HG02852 (cell line): ENCODE data around the gene WFIKKN2.
"Not testable (repeated sequence)": the region's sequence is repeated elsewhere in the genome, so short reads cannot be mapped to it uniquely, and the experiment has no call there.

Source experiments
- ATAC-seq: cut with Tn5 transposase; IDR thresholded peaks from one replicate; pipeline ENCODE4 v1.9.1; 2021; ENCODE audit warnings: mild to moderate bottlenecking, moderate library complexity; ENCODE audit not compliant: unreplicated experiment

WFIKKN2 gene

DNA sequence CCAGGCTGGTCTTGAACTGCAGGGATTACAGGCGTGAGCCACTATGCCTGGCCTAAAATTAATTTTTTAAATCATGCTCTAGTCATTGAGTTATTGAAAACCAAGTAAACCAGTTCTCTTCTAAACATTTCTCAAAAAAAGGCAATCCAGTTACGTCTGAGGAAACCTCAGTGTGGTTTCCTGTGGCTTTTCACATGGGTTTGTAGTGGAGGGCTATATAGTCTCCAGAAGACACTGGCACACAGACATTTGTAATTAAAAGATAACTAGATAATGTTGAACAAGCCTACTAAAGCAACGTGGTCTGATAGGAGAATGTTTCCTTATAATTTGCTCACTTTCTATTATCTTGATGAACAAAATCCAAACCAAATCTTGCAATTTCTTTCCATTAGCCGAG is 36.0 kb downstream of the WFIKKN2 start:
- no peak for ATAC-seq

DNA sequence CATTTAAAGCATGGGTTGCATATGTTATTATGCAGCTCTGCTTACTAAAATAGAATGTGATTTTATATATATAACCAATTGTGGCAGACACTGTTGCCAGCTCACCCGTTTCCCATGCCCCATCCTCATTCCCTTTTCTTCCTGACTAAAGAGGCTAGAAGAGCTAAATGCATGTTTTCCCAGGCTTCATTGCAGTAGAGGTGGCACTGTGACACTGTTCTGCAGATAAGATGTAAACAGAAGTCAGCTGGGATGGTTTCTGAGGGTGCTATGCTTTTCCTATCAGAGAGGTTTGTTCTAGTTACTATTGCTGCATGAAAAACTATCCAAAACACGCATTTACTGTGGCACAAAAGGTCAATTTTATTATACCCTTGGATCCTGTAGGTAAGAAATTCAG is 36.5 kb downstream of the WFIKKN2 start:
- ATAC-seq: no peak

DNA sequence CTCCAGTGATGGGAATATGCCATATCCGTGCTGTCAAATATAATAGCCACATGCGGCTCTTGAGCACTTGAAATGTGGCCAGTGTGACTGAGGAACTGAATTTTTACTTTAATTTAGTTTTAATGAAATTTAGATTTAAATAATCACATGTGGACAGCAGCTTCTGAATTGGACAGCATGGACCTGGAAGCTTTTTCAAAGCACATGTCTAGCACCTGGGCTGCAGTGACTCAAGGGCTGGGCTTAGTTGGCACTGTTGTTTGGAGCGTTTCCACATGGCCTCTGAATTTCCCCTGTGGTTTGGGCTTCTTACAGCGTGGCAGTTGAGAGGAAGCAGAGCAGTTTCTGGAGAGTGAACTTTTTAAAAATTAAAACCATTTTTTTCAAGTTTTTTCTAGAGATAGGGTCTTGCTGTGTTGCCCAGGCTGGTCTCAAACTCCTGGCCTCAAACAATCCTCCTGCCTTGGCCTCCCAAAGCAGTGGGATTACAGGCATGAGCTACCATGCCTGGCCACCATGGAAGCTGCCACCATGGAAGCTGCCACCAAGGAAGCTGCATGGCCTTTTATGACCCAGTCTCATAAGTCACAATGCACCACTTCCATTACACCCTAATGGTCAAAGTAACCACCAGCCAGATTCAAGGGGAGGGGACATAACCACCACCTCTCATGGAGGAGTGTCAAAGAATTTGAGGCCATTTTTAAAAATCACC is 37.5 kb downstream of the WFIKKN2 start:
- no peak for ATAC-seq

DNA sequence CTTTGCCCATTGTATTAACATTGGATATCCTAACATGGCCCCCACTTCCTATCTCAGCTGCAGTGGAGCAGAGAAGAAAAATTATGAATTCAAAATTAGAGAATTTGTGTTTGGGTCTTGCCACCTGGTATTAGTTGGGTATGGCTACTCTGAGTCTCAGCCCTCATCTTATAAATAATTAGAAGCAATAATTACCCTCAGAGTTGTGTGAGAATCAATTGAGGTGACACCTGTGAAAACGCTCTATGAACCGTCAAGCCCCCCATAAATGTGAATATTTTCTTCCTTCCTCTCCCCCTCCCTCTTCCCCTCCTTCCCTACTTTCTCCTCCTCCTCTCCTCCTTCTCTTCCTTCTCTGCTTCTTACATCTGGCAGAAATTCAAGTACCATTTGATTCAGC is 39.7 kb downstream of the WFIKKN2 start:
- ATAC-seq: no peak

DNA sequence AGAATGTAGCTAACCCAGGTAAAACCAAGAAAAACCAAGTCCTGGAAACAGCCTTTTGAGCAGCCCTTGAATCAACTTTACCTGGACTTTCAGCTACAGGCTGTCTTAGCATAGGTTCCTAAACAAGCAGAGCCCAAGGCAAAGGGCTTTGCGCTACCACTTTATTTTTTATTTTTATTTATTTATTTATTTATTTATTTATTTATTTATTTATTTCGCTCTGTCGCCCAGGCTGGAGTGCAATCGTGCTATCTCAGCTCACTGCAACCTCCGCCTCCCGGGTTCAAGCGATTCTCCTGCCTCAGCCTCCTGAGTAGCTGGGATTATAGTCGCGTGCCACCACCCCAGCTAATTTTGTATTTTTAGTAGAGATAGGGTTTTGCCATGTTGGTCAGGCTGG is 41.7 kb downstream of the WFIKKN2 start:
- not testable (repeated sequence) for ATAC-seq

DNA sequence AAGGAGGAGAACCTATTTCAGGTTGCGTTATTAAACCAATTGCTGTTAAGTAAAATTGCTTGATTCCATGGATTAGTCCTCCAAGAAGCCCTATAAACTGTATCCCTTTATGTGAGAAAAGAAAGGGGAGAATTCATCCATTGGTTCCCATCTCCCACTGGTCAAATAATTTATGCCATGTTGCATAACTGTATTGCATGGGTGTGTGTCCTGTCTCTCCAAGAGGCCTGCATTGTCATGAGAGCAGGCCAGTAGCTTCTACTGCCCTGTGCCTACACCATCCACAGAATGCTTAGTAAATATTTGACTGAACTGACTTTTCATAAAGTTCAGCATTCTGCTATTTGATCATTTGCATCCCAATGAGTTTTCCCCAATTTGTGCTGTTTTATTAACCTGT is 42.5 kb downstream of the WFIKKN2 start:
- ATAC-seq: no peak

DNA sequence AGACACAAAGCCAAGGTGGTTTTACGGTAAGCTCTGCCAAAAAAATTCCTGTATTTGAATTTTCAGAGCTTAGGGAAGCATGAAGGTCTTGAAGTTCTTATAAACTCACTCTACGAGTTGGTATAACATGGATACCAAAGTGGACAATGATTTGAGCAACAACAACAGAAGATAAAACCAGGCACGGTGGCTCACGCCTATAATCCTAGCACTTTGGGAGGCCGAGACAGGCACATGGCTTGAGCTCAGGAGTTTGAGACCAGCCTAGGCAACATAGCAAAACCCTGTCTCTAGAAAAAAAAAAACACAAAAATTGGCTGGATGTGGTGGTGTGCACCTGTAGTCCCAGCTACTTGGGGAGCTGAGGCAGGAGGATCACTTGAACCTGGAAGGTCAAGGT is 43.7 kb downstream of the WFIKKN2 start:
- ATAC-seq: no peak

DNA sequence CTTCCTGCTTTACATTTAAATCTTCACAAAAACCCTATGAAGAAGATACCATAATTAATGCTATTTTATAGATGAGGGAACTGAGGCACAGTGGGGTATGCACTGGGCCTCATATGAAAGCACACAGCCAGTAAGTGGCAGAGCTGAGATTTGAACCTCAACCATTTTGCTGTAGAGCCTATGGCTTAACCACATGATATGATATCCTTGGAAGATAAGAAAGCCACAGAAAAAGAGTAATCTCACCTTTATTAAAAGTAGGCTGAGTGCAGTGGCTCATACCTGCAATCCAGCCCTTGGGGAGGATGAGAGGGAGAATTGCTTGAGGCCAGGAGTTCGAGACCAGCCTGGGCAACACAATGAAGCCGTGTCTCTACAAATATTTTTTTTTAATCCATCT is 45.8 kb downstream of the WFIKKN2 start:
- no peak for ATAC-seq

DNA sequence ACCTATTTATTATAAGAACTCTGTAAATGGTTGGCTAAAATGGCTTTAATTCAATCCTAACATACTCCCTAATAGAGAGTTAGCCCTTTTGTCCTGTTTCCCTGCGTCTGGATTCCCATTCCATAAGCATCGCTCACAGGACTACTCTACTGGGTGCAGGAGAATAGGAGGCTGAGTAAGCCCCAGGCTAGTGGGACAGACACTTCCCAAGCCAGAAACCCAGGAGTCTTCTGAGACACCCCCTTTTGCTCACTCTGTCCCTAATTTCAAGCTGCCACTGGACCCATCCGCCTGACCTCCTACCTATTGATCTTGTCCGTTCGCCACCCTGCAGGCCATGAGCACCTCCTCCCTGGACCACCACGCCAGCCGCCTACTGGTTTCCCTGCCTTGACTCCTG is 47.5 kb downstream of the WFIKKN2 start:
- ATAC-seq: no peak

DNA sequence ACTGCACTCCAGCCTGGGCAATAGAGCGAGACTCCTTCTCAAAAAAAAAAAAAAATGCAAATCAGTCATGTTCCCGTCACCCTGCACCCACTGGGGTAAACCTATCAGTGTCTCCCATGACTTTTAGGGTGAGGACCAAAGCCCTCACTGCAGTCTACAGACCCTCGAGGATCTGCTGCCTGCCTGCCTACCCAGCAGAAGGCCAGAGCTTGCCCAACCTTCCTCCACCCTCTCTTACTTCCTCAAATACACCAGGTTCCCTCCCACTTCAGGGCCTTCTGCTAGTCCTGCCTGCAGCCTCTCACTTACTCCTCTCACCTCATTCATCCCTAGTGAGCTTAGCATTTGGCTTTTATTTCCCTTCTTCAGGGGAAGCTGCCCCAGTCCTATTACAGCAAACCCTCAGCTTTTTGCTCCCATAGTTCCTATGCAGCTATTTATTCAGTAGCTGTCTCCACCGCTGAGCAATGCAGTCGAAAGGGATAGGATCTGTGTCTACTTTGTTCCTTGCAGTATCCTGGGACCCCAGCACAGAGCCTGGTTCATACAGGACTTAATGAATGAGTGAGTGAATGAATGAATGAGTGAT is 48.6 kb downstream of the WFIKKN2 start:
- ATAC-seq: no peak

DNA sequence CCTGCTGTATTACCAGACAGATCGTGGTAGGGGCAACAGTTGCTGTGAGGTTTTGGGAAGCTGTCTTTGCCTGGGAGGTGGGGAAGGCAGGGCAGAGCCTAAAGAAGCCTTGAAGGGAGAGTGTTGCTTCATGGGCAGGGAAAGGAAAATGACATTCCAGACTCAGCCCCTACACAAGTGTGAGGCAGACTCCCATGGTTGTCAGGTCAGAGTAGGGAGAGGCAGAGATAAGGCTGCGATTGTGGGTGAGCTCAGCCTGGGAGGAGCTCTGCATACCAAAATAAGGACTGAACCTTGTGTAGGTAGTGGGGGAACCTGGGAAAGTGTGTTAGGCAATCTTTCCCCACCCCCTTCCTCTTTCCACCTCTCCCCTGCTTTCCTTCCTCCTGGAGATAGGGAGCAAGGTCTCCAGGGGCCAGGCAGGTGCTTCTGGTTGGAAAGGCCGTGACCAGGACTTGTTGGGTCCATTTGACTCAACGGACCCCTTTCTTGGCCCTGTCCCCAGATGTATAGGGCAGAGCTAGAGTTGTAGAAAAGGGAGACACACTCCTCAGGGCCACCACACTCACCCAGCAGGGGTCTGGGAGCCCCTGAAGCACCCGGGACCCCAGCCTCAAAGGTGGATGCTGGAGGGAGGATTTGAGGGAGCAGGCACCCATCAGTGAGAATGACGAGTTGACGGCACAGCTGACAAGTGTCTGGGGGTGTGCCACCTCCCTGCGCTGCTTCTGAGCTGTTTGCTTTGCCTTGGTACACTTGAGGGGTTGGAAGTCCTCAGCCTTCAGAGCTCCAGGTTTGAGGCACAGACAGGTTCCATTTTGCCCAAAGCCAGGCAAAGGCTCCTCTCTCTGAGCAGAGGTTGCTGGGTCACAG is 49.3 kb downstream of the WFIKKN2 start:
- ATAC-seq: no peak

DNA sequence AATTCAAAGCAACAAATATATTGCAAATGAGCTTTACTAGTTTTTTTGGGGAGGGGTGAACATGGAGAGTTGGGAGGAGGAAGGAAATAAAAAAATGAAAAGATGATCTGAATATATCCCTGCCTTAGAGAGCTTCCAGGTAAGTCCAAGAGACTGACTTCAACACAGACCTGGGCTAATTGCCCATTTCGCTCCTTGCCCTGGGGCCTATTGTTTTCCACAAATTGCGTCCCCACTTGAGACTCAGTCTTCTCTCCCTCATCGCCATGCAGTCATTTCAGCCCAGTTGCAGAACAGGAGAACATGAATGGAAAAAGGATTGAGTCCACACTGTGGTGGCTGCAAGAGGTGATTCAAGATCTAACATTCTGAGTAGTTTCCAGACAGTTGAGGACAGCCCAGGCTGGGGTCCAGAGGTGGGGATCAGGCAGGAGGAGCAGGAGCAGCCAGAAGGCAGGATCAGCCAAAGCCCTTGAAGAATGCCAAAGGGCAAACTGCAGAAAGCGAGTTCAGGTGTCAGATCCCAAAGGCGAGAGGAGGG is 52.4 kb downstream of the WFIKKN2 start:
- no peak for ATAC-seq

DNA sequence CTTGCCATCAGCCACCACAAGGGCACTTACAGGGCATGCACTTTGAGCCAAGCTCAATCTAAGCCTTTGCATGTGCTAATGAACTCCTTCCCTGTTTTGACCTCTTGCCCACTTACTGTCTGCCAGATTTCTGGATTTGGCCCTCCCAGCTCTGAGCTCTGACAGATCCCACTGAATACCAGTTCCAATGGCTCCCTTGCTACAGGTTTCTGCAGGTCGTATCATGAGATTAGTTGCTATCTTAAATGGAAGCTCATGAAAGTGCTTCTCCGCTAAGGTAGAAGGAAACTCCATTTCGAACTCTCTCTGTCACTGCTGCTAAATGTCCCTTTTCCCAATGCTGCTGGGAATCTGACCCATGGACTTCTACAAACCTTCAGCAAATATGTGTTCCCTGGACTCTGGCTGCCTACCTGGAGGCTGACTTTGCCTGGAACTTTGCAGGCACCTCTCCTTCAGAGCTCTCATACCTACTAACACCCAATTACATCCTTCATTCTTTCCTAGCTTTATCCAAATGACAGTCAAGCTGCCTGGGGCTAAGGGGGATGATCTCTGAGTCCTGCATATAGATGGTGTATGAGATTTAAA is 54.2 kb downstream of the WFIKKN2 start:
- ATAC-seq: no peak

DNA sequence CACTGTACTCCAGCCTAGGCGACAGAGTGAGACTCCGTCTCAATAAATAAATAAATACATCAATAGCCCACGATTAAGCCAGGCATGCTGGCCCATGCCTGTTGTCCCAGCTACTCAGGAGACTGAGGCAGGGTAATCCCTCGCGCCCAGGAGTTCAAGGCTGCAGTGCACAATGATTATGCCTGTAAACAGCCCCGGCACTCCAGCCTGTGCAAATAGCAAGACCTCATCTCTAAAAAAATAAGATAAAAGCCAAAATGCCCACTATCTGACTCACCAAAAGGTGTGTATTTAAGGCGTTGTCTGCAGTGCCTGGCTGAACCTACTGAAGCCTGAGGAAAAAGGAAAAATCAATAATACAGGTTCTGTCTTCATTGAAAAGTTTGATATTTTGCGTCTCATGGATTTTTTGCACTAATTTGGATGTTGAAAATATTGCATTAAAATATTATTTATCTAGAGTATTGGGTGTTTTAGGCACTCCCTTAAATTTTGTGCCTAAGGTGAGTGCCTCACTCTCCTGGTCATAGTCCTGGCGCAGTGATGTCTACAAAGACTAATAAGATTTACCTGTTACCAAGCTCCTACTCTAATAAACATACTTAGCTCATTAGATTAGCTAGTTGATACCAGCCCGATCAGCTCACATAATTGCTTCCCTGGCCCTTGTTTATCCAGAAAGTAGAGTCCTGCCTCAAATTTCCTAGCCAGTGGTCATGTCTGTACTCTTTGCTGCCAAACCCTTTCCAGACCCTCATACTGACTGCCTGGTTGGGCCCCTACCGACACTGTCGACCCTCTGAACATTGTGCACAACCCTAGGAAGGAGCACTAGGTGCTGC is 55.5 kb downstream of the WFIKKN2 start:
- no peak for ATAC-seq

DNA sequence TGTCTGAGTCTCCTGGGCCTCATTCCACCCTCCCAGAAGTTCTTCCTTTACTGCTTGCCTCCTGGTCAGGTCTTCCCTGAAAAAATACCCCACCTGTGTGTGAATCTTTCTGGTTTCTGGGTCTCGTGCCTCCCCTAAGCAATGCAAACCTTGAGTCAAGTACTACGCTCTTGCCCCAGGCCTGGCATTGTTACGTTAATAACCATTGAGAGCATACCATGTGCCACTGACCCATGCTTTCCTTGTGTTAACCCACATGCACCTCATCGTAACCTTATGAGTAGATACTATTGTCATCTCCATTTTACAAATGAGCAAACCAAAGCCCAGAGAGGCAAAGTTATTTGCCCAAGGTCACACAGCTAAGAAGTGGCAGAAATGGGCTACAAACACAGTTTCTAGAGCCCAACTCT is 56.2 kb downstream of the WFIKKN2 start:
- no peak for ATAC-seq
